Measurements from ENCODE around the gene PRR4.

PRR4 gene, protein sequence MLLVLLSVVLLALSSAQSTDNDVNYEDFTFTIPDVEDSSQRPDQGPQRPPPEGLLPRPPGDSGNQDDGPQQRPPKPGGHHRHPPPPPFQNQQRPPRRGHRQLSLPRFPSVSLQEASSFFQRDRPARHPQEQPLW

DNA sequence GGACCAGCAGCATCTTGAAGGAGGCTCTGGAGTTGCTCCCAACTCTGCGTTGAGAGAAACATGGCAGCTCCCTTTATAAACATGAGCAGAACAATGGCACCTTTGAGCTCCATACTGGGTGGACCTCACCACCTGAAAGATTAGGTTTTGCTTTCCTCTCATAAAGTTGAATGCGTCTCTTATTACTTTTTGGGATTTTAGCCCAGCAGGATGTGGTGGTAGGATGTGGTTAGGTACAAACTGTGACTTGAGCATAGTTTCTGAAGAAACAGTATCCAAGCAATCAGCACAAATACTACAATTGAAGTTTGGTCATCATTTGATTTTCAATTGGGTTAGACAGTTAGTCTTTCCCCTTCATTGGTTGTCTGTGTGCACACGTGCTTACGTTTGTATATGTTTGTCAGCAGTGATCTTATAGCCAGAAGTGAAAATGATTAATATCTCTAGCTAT is at the start of gene PRR4:
Gene PRR4 (minus strand): TSS at position 51 of the 454 bp plus-strand sequence. CDS start 38 bp downstream, at position 13.
- H3K27ac Mint-ChIP-seq = no peak within 1 kb of the TSS
- H3K36me3 Mint-ChIP-seq (ENCODE audit: low read depth) = peaks cover 32% of the 10 kb centered on the region
- H3K4me1 Mint-ChIP-seq (ENCODE audit: low read depth) = peaks cover 37% of the 10 kb centered on the region
- no peak within 1 kb of the TSS for H3K4me3 Mint-ChIP-seq
- no peaks in the 10 kb centered on the region for H3K27me3 Mint-ChIP-seq
- no peaks in the 10 kb centered on the region for H3K9me3 Mint-ChIP-seq

DNA sequence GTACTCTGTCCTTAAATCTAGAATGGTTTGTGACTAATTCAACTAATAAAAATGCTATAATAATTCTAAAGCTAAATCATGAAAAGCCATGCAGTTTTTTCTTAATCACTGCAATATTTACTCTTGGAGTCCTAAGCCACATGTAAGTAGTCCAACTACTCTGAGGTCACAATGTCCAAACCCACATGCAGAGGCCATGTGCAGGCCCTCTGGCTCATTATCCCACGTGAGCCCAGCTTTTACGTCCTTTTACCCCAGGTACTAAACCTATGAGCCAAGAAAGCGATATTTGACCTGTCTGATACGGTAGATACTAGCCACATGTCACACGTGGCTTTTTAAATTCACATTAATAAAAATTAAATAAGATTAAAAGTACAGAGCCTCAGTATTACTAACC is 47.6 kb upstream of the PRR4 start:
- no peaks in the 10 kb centered on the region for H3K4me1 Mint-ChIP-seq (ENCODE audit: low read depth)
- no peak overlapping the region for H3K27ac Mint-ChIP-seq
- H3K4me3 Mint-ChIP-seq = no peak overlapping the region
- peaks cover 26% of the 10 kb centered on the region for H3K36me3 Mint-ChIP-seq (ENCODE audit: low read depth)
- peaks cover 15% of the 10 kb centered on the region for H3K9me3 Mint-ChIP-seq
- H3K27me3 Mint-ChIP-seq = no peaks in the 10 kb centered on the region

DNA sequence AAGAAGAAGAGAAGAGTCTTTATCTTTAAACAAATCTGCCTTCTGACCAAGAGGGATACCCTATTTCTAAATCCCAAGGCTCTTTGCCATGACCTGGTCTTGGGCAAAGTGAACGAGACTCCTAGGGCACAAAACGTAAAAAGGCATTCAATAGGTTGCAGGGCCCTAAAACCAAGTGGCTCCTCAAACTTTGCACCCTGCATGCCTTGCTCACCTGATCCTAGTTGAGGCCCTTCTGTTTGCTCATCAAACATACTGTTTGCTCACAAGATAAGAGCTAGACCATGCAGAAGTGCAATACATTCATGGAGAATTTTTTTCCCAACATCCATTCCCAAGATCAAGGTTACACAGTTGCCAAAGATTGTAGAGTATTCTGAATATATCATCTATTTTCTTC is 42.7 kb upstream of the PRR4 start:
- Mint-ChIP-seq H3K27ac (no peak overlapping the region), H3K9me3 (no peaks in the 10 kb centered on the region), H3K4me3 (no peak overlapping the region), H3K36me3 (ENCODE audit: low read depth) (peaks cover 24% of the 10 kb centered on the region), H3K4me1 (ENCODE audit: low read depth) (no peaks in the 10 kb centered on the region), H3K27me3 (no peaks in the 10 kb centered on the region)

DNA sequence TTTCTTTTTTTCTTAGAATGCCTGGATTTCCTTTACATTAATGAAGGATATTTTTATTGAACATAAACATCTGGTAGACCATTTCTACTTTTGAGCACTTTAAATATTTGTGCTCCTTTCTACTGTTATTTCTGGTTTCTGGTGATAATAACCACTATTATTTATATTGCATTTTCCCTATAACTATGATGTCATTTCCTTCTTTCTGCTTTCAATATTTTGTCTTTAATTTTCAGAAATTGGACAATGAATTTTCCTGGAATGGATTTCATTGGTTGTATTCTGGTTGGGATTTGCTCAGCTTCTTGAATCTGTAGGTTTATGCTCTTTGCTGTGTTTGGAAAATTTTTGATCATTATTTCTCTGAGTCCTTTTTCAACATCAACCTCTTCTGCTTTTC is 40.0 kb upstream of the PRR4 start:
- H3K4me3 Mint-ChIP-seq = no peak overlapping the region
- H3K36me3 Mint-ChIP-seq (ENCODE audit: low read depth) = peaks cover 18% of the 10 kb centered on the region

DNA sequence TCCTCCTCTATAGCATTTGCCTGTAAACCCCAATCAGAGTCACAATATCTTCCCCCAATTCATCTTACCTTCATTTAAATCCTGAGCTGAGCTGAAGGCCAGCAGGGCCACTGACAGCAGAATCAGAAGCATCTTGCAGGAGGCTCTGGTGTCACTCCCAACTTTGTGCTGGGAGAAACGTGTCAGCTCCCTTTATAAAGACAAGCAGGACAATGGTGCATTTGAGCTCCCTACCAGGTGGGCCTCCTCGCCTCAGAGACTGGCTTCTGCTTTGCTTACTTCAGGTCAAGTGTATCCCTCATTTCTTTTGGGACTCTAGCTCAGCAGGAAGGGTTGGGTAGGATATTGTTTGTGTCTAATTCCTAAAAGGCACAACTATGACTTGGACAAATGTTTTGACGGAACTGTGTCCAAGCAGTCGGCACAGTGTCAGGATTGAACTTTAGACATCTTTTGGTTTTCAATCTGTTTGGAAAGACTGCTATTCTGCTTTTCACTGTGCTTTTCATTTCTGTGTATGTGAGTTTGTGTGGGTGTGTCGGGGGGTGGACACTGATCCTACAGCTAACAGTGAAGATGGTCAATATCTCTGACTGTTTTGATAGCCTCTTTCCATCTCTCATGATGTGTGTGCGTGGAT is 34.9 kb upstream of the PRR4 start, which contains the start of gene PRH1:
Gene PRH1 (minus strand): TSS at position 170 of the 640 bp plus-strand sequence. CDS start 38 bp downstream, at position 132.
- H3K4me1 Mint-ChIP-seq (ENCODE audit: low read depth) = no peaks in the 10 kb centered on the region
- H3K27me3 Mint-ChIP-seq = no peaks in the 10 kb centered on the region
- peaks cover 30% of the 10 kb centered on the region for H3K36me3 Mint-ChIP-seq (ENCODE audit: low read depth)
- no peak within 1 kb of the TSS for H3K27ac Mint-ChIP-seq
- H3K9me3 Mint-ChIP-seq = no peaks in the 10 kb centered on the region
- no peak within 1 kb of the TSS for H3K4me3 Mint-ChIP-seq

More for the DNA sequence above, 40.0 kb upstream of the PRR4 start:
- Mint-ChIP-seq H3K27ac (no peak overlapping the region), H3K9me3 (no peaks in the 10 kb centered on the region), H3K27me3 (no peaks in the 10 kb centered on the region), H3K4me1 (ENCODE audit: low read depth) (no peaks in the 10 kb centered on the region)

DNA sequence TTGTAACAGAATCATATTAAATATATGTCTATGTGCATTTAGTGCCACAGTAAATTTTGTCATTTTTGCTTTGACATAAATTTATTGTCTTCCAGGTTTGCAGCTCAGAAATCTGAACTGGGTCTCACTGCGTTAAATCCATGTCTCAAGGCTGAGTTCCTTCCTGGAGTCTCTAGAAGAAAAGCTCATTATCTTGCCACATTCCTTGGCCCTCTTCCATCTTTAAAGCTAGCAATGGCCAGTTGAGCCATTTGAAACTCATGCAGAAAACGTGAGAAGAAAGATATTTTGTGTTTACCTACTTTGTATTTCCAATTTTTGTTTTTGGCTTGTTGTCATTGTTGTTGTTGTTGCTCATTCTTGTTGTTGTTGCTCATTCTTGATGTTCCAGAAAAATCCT is 24.1 kb upstream of the PRR4 start:
- H3K9me3 Mint-ChIP-seq = peaks cover 21% of the 10 kb centered on the region
- no peaks in the 10 kb centered on the region for H3K27me3 Mint-ChIP-seq
- no peaks in the 10 kb centered on the region for H3K4me1 Mint-ChIP-seq (ENCODE audit: low read depth)
- H3K27ac Mint-ChIP-seq = no peak overlapping the region
- peaks cover 44% of the 10 kb centered on the region for H3K36me3 Mint-ChIP-seq (ENCODE audit: low read depth)
- no peak overlapping the region for H3K4me3 Mint-ChIP-seq

DNA sequence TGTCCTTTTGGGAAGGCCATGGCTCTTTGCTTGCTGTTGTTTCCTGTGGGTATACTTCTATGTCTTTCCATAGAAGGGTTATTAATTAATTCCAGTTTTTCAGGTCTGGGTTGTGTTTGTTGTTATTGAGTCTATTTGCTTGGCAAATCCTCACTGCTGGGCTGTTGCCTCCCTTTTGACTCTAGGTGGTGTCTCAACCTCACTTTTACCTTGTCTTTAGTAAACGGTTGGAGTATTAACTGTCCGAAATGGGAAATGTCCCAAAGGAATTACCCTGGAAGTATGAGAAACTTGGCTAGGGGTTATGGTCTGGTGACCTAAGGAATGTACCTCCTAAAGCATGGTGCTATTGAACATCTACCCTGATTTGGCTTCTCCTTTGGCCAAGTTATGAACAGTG is 18.1 kb upstream of the PRR4 start:
- Mint-ChIP-seq H3K4me3 (no peak overlapping the region), H3K27ac (no peak overlapping the region), H3K4me1 (ENCODE audit: low read depth) (no peaks in the 10 kb centered on the region), H3K36me3 (ENCODE audit: low read depth) (peaks cover 63% of the 10 kb centered on the region), H3K27me3 (no peaks in the 10 kb centered on the region), H3K9me3 (peaks cover 18% of the 10 kb centered on the region)

DNA sequence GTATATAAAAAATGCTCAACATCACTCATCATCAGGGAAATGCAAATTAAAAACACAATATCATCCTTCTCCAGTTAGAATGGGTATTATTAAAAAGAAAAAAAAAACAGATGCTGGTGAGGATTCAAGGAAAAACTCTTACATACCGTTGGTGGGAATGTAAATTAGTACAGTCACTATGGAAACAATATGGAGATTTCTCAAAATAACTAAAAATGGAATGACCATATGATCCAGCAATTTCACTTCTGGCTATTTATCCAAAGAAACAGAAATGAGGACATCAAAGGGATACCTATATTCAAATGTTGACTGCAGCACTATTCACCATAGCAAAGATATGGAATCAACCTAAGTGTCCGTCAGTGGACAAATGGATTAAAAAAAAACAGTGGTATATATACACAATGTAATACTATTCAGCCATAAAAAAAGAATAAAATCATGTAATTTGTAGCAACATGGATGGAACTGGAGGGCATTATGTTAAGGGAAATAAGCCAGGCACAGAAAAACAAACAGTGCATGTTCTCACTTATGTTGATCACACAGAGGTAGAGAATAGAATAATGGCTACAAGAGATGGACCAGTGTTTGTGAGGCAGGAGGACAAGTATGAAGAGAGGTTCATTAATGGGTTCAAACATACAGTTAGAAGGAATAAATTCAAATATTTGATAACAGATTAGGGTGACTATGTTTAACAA is 14.4 kb upstream of the PRR4 start:
- Mint-ChIP-seq H3K36me3 (ENCODE audit: low read depth) (peaks cover 86% of the 10 kb centered on the region), H3K27ac (no peak overlapping the region), H3K27me3 (no peaks in the 10 kb centered on the region), H3K4me3 (no peak overlapping the region), H3K4me1 (ENCODE audit: low read depth) (no peaks in the 10 kb centered on the region), H3K9me3 (peaks cover 45% of the 10 kb centered on the region)

DNA sequence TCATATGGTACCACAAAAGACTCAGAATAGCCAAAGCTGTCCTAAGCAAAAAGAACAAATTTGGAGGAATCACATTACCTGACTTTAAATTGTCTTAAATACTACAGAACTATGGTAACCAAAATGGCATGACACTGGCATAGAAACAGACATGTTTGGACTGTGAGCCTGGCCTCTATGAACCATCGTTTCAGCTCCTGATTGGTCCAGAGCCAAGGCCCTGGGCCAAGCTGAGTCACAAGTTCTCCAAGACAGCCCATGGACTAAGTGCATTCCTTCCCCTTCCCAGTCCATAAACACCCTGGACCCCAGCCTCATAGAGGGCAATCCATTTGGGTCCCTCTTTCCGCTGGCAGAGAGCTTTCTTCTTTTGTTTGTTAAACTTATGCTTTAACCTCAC is 12.1 kb upstream of the PRR4 start:
- H3K27ac Mint-ChIP-seq = no peak overlapping the region
- H3K4me1 Mint-ChIP-seq (ENCODE audit: low read depth) = no peaks in the 10 kb centered on the region
- H3K27me3 Mint-ChIP-seq = no peaks in the 10 kb centered on the region
- peaks cover 63% of the 10 kb centered on the region for H3K9me3 Mint-ChIP-seq
- peaks cover 90% of the 10 kb centered on the region for H3K36me3 Mint-ChIP-seq (ENCODE audit: low read depth)
- H3K4me3 Mint-ChIP-seq = no peak overlapping the region

DNA sequence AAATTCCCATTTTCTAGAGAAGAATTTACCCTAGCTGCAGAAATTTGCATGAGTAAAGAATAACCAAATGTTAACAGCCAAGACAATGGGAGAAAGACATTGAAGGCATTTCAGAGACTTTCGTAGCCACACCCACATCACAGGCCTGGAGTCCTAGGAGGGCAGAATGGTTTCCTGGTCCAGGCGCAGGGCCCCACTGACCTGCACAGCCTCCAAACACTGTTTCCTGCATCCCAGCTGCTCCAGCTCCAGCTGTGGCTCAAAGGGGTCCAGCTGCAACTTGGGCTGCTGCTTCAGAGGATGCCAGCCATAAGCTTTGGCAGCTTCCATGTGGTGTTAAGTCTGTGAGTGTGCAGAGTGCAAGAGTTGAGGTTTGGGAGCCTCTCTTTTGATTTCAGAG is 6.5 kb upstream of the PRR4 start:
- H3K4me3 Mint-ChIP-seq = no peak overlapping the region
- H3K36me3 Mint-ChIP-seq (ENCODE audit: low read depth) = peaks cover 54% of the 10 kb centered on the region

DNA sequence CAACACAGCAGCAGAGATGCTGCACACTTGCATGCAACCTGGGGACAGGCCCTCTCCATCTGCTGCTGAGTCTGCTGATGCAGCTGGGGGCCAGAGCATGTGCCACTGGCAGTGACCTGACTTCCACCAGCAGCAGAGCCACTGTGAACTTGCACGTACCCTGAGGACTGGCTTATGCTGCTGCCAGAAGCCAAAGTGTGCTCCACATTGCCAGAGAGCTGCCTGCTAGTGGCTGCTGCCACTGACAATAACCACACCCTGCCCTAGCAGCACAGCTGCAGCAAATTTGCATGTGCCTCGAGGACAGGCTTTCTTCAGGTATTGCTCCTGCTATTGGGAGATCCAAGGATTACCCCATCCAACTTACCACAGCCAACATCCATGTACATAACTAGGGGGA is 4.5 kb upstream of the PRR4 start:
- no peak overlapping the region for H3K4me3 Mint-ChIP-seq
- peaks cover 20% of the 10 kb centered on the region for H3K9me3 Mint-ChIP-seq
- peaks cover 37% of the 10 kb centered on the region for H3K4me1 Mint-ChIP-seq (ENCODE audit: low read depth)
- H3K27me3 Mint-ChIP-seq = no peaks in the 10 kb centered on the region
- H3K36me3 Mint-ChIP-seq (ENCODE audit: low read depth) = peaks cover 41% of the 10 kb centered on the region
- no peak overlapping the region for H3K27ac Mint-ChIP-seq

More for the DNA sequence above, 6.5 kb upstream of the PRR4 start:
- Mint-ChIP-seq H3K27ac (no peak overlapping the region), H3K4me1 (ENCODE audit: low read depth) (peaks cover 23% of the 10 kb centered on the region), H3K27me3 (no peaks in the 10 kb centered on the region), H3K9me3 (peaks cover 36% of the 10 kb centered on the region)

DNA sequence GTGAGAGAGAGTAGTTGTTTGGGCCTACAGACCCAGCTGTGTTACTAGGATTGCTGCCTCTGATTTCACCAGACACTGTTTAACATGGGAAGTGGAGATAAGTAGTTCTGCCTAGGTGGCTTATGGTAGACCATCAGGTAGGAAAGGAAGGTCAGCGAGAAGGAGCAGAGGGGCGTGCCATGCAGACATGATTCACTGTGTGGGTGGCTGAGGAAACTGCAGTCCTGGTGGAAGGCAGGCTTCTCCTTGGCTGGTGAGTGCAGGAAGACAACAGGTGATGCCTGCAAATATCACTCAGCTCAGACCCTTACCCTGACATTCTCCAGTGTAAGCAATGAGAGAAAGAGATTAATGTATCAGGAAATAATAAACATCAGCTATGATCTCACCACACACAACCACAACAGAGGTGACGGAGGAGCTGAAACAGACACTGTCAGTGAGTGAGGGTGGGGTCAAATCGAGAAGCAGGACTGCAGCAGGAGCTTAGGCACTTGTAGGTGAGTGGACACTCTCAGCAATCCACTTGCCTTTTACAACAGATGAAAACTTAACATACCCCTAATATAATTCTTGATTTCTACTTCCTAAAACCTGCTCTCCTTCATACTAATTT is 2.1 kb upstream of the PRR4 start:
- Mint-ChIP-seq H3K27me3 (no peaks in the 10 kb centered on the region), H3K4me3 (no peak overlapping the region), H3K9me3 (no peaks in the 10 kb centered on the region), H3K4me1 (ENCODE audit: low read depth) (peaks cover 37% of the 10 kb centered on the region), H3K27ac (no peak overlapping the region), H3K36me3 (ENCODE audit: low read depth) (peaks cover 32% of the 10 kb centered on the region)

DNA sequence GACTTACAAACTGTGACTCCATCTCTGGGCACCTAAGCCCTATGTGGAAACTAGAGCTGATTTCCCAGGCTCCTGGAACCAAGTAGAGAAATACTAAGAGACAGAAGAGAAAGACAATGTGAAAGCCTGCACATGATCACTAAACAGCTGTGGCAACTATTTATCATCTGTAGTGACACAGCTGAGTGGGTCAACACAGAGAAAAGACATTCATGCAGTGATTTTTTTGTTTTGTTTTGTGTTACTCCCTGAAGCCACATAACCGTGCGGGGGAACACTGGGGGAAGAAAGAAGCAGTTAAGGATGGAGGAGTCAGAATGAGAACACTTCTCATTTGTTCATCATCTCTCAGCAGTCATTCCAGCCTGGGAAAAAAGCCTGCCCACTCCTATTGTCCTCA is 1.5 kb downstream of the PRR4 start:
- H3K27me3 Mint-ChIP-seq = no peaks in the 10 kb centered on the region
- H3K4me1 Mint-ChIP-seq (ENCODE audit: low read depth) = peaks cover 34% of the 10 kb centered on the region
- H3K27ac Mint-ChIP-seq = no peak overlapping the region
- no peaks in the 10 kb centered on the region for H3K9me3 Mint-ChIP-seq
- H3K36me3 Mint-ChIP-seq (ENCODE audit: low read depth) = peaks cover 32% of the 10 kb centered on the region
- no peak overlapping the region for H3K4me3 Mint-ChIP-seq

DNA sequence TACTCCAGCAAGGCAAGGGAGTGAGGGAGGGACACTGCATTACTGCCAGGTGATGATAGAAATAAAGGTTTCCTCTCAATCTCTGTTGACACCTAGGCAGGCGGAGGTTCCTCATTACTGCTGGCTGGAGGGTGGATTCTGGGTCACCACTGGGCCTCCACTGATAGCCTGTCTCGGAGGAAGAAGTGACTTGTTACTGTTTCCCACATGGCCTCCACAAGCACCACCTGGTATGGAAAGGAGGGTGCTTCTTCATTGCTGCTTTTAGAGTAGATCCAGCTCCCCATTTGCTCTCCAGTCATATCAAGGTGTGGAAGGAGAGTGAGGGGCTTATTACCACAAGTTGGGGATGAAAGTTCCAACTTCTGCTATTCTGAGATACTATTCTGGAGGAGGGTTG is 6.4 kb downstream of the PRR4 start:
- Mint-ChIP-seq H3K27ac (no peak overlapping the region), H3K4me1 (ENCODE audit: low read depth) (no peaks in the 10 kb centered on the region), H3K36me3 (ENCODE audit: low read depth) (peaks cover 41% of the 10 kb centered on the region), H3K27me3 (no peaks in the 10 kb centered on the region), H3K4me3 (no peak overlapping the region), H3K9me3 (peaks cover 4% of the 10 kb centered on the region)

DNA sequence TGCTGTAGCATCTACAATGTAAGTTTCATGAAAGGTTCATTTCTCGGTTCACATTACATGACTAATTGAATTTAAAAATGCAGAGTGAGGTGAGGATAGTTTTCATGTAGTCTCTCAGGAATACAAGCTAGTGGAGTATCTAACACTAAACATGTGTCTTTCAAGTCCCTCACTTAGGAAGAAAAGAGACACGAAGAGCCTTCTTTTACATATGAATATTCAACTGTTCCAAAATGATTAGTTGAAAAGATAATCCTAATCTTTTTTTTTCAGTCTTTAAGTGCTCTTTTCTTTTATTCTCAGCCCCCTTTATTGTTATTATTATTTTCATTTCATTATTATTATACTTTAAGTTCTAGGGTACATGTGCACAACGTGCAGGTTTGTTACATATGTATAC is 10.8 kb downstream of the PRR4 start:
- Mint-ChIP-seq H3K36me3 (ENCODE audit: low read depth) (peaks cover 16% of the 10 kb centered on the region), H3K27me3 (no peaks in the 10 kb centered on the region), H3K27ac (no peak overlapping the region), H3K4me1 (ENCODE audit: low read depth) (no peaks in the 10 kb centered on the region), H3K9me3 (peaks cover 4% of the 10 kb centered on the region), H3K4me3 (no peak overlapping the region)

All from stimulated activated naive CD8-positive, alpha-beta T cell treated with anti-CD3 and anti-CD28 coated beads, Interleukin-15, Interleukin-2, amounts not matched to agents 100 ng/mL and 50 ng/mL, for 24 hours (primary cell).